ENCODE measurements around the gene PNMA8A.

- TF ChIP-seq CTCF (IDR thresholded peaks at IDR 0.05): no peak
- no peak for TF ChIP-seq EP300 (IDR thresholded peaks at IDR 0.05)
- TF ChIP-seq POLR2A (IDR thresholded peaks at IDR 0.05): no peak
- TF ChIP-seq POLR2AphosphoS5 (IDR thresholded peaks at IDR 0.05): no peak
Observed at GRCh38 chr19:46472592-46472991, 1.2 kb upstream of the PNMA8A start.
